H1 (cell line): Measurements from ENCODE around the gene ICAM5. TPM values are rescaled to one million over a fixed set of nuclear protein-coding genes. Genes with fewer than 3 reads are reported as not detected.

Experiments used
- CHD1 ChIP-seq: IDR thresholded peaks from 2 replicates; pipeline ENCODE4 v1.6.1; 2012; ENCODE audit warnings: low read depth, low read length, improper control_type of control experiment
- CTBP2 ChIP-seq: IDR thresholded peaks from 2 replicates; pipeline ENCODE4 v1.7.0; 2011; ENCODE audit warnings: borderline replicate concordance, mild to moderate bottlenecking, moderate library complexity, mixed read lengths, low read length; ENCODE audit not compliant: insufficient read depth, insufficient read length
- CTCF ChIP-seq, 3 experiments: IDR thresholded peaks; 1 replicate in 2 of 3; 2 replicates in 1 of 3; pipeline versions ENCODE4 v1.5.1 to v1.6.1; 2011; ENCODE audit warnings: low read length in 3 of 3, mild to moderate bottlenecking in 3 of 3, inconsistent platforms in 2 of 3, low read depth in 1 of 3, moderate library complexity in 1 of 3; ENCODE audit not compliant: insufficient read depth in 1 of 3; ENCODE audit errors: control extremely low read depth in 1 of 3
- EGR1 ChIP-seq: IDR thresholded peaks from 2 replicates; pipeline ENCODE4 v1.6.1; 2011; ENCODE audit warnings: low read depth, low read length, borderline replicate concordance
- EZH2 ChIP-seq: fragments of 200-600 bp; sonication (generic); IDR thresholded peaks from 2 replicates; pipeline ENCODE4 v1.7.1; 2012; ENCODE audit warnings: low read depth, mild to moderate bottlenecking, moderate library complexity, low read length, inconsistent platforms; ENCODE audit not compliant: severe bottlenecking
- FOSL1 ChIP-seq: IDR thresholded peaks from 2 replicates; pipeline ENCODE4 v1.6.1; 2011; ENCODE audit warnings: mild to moderate bottlenecking, low read depth, low read length, moderate library complexity; ENCODE audit not compliant: insufficient read depth
- HDAC6 ChIP-seq: IDR thresholded peaks from one replicate; pipeline ENCODE4 v1.7.1; 2012; ENCODE audit warnings: low read depth, mild to moderate bottlenecking, inconsistent platforms, low read length, moderate library complexity
- KDM4A ChIP-seq: IDR thresholded peaks from one replicate; pipeline ENCODE4 v1.7.1; 2012; ENCODE audit warnings: low read depth, mild to moderate bottlenecking, moderate library complexity, low read length, inconsistent platforms; ENCODE audit not compliant: severe bottlenecking
- NANOG ChIP-seq: IDR thresholded peaks from 2 replicates; pipeline ENCODE4 v1.6.1; 2011; ENCODE audit warnings: low read length, low read depth, mild to moderate bottlenecking, inconsistent platforms; ENCODE audit not compliant: insufficient read depth, poor library complexity, severe bottlenecking
- RAD21 ChIP-seq, 2 experiments: IDR thresholded peaks in 1 of 2; conservative IDR thresholded peaks in 1 of 2; 2 replicates each; pipeline ENCODE4 v1.6.1; 2011; ENCODE audit warnings: low read depth in 2 of 2, low read length in 2 of 2, improper control_type of control experiment in 1 of 2, inconsistent platforms in 1 of 2, mild to moderate bottlenecking in 1 of 2, moderate library complexity in 1 of 2
- RFX5 ChIP-seq: IDR thresholded peaks from 2 replicates; pipeline ENCODE4 v1.6.1; 2011; ENCODE audit warnings: low read depth, low read length, improper control_type of control experiment, borderline replicate concordance
- SIN3A ChIP-seq, 2 experiments: IDR thresholded peaks in 1 of 2; conservative IDR thresholded peaks in 1 of 2; 2 replicates each; pipeline ENCODE4 v1.6.1; 2011 to 2012; ENCODE audit warnings: low read length in 2 of 2, improper control_type of control experiment in 1 of 2, low read depth in 1 of 2, mild to moderate bottlenecking in 1 of 2
- SUZ12 ChIP-seq: fragments of 200-600 bp; sonication (generic); IDR thresholded peaks from 2 replicates; pipeline ENCODE4 v1.6.1; 2012; ENCODE audit warnings: mild to moderate bottlenecking, inconsistent platforms, low read length, moderate library complexity, mixed read lengths
- TAF1 ChIP-seq: IDR thresholded peaks from 2 replicates; pipeline ENCODE4 v1.6.1; 2011; ENCODE audit warnings: mild to moderate bottlenecking, low read depth, low read length
- TAF7 ChIP-seq: optimal IDR thresholded peaks from 2 replicates; pipeline ENCODE3; 2011; ENCODE audit warnings: low read depth, mild to moderate bottlenecking, inconsistent platforms, low read length, moderate library complexity, borderline replicate concordance
- YY1 ChIP-seq: IDR thresholded peaks from 2 replicates; pipeline ENCODE4 v1.6.1; 2011; ENCODE audit warnings: low read depth, mild to moderate bottlenecking, low read length
- polyA plus RNA-seq, 7 experiments: library from polyadenylated mRNA; depleted of rRNA in 3 of 7; stranded (reverse) in 5 of 7; unstranded in 2 of 7; fragments of >200 nt in 5 of 7; fragments of 200-250 nt in 2 of 7; gene quantifications; 1 replicate in 5 of 7; 2 replicates in 1 of 7; 4 replicates in 1 of 7; pipeline versions ENCODE4 v1.2.1 to v1.2.3, GENCODE V29; 2011 to 2013; ENCODE audit warnings: missing spikeins in 2 of 7, mixed read lengths in 2 of 7
- total RNA-seq: library from RNA; stranded (reverse); fragmentation: NEBNext Ultra II Directional; extraction: Animal tissue kit (Norgen Biotek cat#: 25700); gene quantifications from 2 replicates; pipeline ENCODE4 v1.2.1, GENCODE V29; 2021
- TF ChIP-seq, protein P1 (sequence below): IDR thresholded peaks from 2 replicates; pipeline ENCODE4 v1.6.1; 2012; ENCODE audit warnings: inconsistent platforms
- TF ChIP-seq, protein P2 (sequence below): IDR thresholded peaks from 2 replicates; pipeline ENCODE4 v1.6.1; 2011; ENCODE audit warnings: low read depth, mild to moderate bottlenecking, low read length; ENCODE audit not compliant: insufficient read depth

Gene ICAM5
- total and polyA plus RNA-seq, 2 of the 8 experiments (the other 6 are each of a cell fraction or from before 2014, with no cell fraction given) = 3.9 to 4.8 TPM

DNA sequence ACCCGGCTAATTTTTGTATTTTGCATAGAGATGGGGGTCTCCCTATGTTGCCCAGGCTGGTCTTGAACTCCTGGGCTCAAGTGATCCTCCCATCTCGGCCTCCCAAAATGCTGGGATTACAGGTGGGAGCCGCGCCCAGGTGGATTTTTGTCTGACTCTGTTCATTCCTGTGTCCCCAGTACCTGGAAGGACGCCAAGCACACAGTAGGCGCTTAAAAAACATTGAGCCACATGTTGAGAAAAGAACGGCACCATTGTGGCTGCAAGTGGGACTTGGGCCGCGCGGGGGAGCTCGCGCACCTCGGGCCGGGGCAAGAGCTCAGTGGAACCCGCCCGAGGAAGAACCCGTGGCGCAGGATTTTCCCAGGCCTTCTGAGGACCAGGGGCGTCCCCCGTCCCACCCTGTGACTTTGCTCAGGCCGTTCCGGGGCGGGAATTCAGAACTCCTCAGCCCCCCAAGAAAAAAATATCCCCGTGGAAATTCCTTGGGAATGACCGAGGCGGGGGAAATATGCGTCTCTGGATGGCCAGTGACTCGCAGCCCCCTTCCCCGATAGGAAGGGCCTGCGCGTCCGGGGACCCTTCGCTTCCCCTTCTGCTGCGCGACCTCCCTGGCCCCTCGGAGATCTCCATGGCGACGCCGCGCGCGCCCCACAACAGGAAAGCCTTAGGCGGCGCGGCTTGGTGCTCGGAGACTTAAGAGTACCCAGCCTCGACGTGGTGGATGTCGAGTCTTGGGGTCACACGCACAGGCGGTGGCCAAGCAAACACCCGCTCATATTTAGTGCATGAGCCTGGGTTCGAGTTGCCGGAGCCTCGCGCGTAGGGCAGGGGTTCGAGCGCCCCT is 20.2 kb upstream of the ICAM5 start (continued):
- peak; percentile 79 to 95 (median 88) for TF ChIP-seq CTCF (IDR thresholded peaks at IDR 0.05; ENCODE audit: control extremely low read depth in 1 of 3, insufficient read depth in 1 of 3, low read depth in 1 of 3, low read length in 3 of 3)
- peak; percentile 46; the same call in 1 of the 2 replicates for TF ChIP-seq SUZ12
- peak; percentile 94 to 97 for TF ChIP-seq RAD21 (IDR thresholded peaks at IDR 0.05 in 1 of 2, conservative IDR thresholded peaks at IDR 0.05 in 1 of 2; ENCODE audit: low read depth in 2 of 2, low read length in 2 of 2)
- TF ChIP-seq TAF1 = no peak
- no peak for TF ChIP-seq CTBP2
- TF ChIP-seq HDAC6 = no peak
- TF ChIP-seq YY1 = peak; percentile 68; the same call in 1 of the 2 replicates
- peak; percentile 33 for TF ChIP-seq TAF7
- 0 out of 2 replicates have a peak, but pooled peaks have one; percentile 10 for TF ChIP-seq RFX5
- peak in 1 of 2 experiments; percentile 48; a peak in 1 of 4 replicates for TF ChIP-seq SIN3A (conservative IDR thresholded peaks at IDR 0.05 in 1 of 2, IDR thresholded peaks at IDR 0.05 in 1 of 2; ENCODE audit: low read depth in 1 of 2, low read length in 2 of 2)
- TF ChIP-seq, protein P1, sequence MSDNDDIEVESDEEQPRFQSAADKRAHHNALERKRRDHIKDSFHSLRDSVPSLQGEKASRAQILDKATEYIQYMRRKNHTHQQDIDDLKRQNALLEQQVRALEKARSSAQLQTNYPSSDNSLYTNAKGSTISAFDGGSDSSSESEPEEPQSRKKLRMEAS = peak; percentile 71; the same call in 1 of the 2 replicates
- TF ChIP-seq EZH2 = peak; percentile 33
- TF ChIP-seq EGR1 = no peak
- TF ChIP-seq FOSL1 = no peak
- peak; percentile 36 for TF ChIP-seq KDM4A
- TF ChIP-seq CHD1 = no peak
- TF ChIP-seq, protein P2, sequence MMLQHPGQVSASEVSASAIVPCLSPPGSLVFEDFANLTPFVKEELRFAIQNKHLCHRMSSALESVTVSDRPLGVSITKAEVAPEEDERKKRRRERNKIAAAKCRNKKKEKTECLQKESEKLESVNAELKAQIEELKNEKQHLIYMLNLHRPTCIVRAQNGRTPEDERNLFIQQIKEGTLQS = peak; percentile 51
- peak; percentile 30 for TF ChIP-seq NANOG
